H9 (cell line): Measurements from ENCODE around the gene HAPLN2. TPM values are rescaled to one million over a fixed set of nuclear protein-coding genes. Genes with fewer than 3 reads are reported as not detected.

Experiments
- DNase-seq: peaks from one replicate; pipeline ENCODE4 v3.0.0-alpha.2; 2017
- H2AFZ ChIP-seq: one replicate; pipeline ENCODE4 v1.6.1; 2013; ENCODE audit warnings: mild to moderate bottlenecking, low read length, control low read depth, moderate library complexity
- H2AK5ac ChIP-seq: 2 replicates; pipeline ENCODE4 v1.6.1; 2013; ENCODE audit warnings: low read length, control low read depth, mixed read lengths; ENCODE audit not compliant: insufficient read length
- H2BK120ac ChIP-seq: one replicate; pipeline ENCODE4 v1.6.1; 2013; ENCODE audit warnings: low read depth, mild to moderate bottlenecking, low read length, control low read depth, inconsistent platforms; ENCODE audit not compliant: poor library complexity, severe bottlenecking
- H2BK12ac ChIP-seq: 2 replicates; pipeline ENCODE4 v1.6.1; 2013; ENCODE audit warnings: low read length, control low read depth, mixed read lengths, low read depth; ENCODE audit not compliant: insufficient read length
- H2BK15ac ChIP-seq: 2 replicates; pipeline ENCODE4 v1.6.1; 2013; ENCODE audit warnings: low read depth, low read length, control low read depth
- H2BK20ac ChIP-seq: one replicate; pipeline ENCODE4 v1.6.1; 2013; ENCODE audit warnings: low read depth, mild to moderate bottlenecking, low read length, control low read depth, inconsistent platforms; ENCODE audit not compliant: poor library complexity, severe bottlenecking
- H2BK5ac ChIP-seq: 2 replicates; pipeline ENCODE4 v1.6.1; 2013; ENCODE audit warnings: low read length, control low read depth, mixed read lengths; ENCODE audit not compliant: insufficient read length
- H3K14ac ChIP-seq: 2 replicates; pipeline ENCODE4 v1.6.1; 2013; ENCODE audit warnings: low read length, control low read depth; ENCODE audit not compliant: insufficient read depth
- H3K18ac ChIP-seq: 2 replicates; pipeline ENCODE4 v1.6.1; 2013; ENCODE audit warnings: low read depth, mild to moderate bottlenecking, mixed read lengths, low read length, control low read depth; ENCODE audit not compliant: insufficient read length
- H3K23ac ChIP-seq: 2 replicates; pipeline ENCODE4 v1.6.1; 2013; ENCODE audit warnings: low read length, control low read depth, mixed read lengths, low read depth; ENCODE audit not compliant: insufficient read length
- H3K23me2 ChIP-seq: 2 replicates; pipeline ENCODE4 v1.6.1; 2013; ENCODE audit warnings: low read depth, mild to moderate bottlenecking, mixed read lengths, low read length, control low read depth; ENCODE audit not compliant: insufficient read length, poor library complexity, severe bottlenecking
- H3K27ac ChIP-seq: 2 replicates; pipeline ENCODE4 v1.5.1; 2013; ENCODE audit warnings: low read length, control low read depth, mixed read lengths, low read depth; ENCODE audit not compliant: insufficient read length
- H3K27me3 ChIP-seq: 2 replicates; pipeline ENCODE4 v1.6.1; 2013; ENCODE audit warnings: low read length, control low read depth, inconsistent platforms; ENCODE audit not compliant: insufficient read depth
- H3K4ac ChIP-seq: 2 replicates; pipeline ENCODE4 v1.6.1; 2013; ENCODE audit warnings: low read depth, mild to moderate bottlenecking, control low read depth, inconsistent platforms, low read length, moderate library complexity
- H3K4me1 ChIP-seq: 2 replicates; pipeline ENCODE4 v1.6.1; 2013; ENCODE audit warnings: low read length, control low read depth, inconsistent platforms; ENCODE audit not compliant: insufficient read depth
- H3K4me2 ChIP-seq: 2 replicates; pipeline ENCODE4 v1.6.1; 2013; ENCODE audit warnings: low read length, control low read depth, mixed read lengths; ENCODE audit not compliant: insufficient read length, insufficient read depth
- H3K56ac ChIP-seq: 2 replicates; pipeline ENCODE4 v1.6.1; 2013; ENCODE audit warnings: low read depth, mild to moderate bottlenecking, mixed read lengths, low read length, control low read depth; ENCODE audit not compliant: insufficient read length
- H3K79me1 ChIP-seq: 2 replicates; pipeline ENCODE4 v1.6.1; 2013; ENCODE audit warnings: low read depth, mild to moderate bottlenecking, moderate library complexity, low read length, control low read depth, inconsistent platforms; ENCODE audit not compliant: insufficient read depth, poor library complexity, severe bottlenecking
- H3K79me2 ChIP-seq: 2 replicates; pipeline ENCODE4 v1.6.1; 2013; ENCODE audit warnings: low read length, control low read depth, inconsistent platforms; ENCODE audit not compliant: insufficient read depth
- H3K9ac ChIP-seq: 2 replicates; pipeline ENCODE4 v1.6.1; 2013; ENCODE audit warnings: low read length, control low read depth, mixed read lengths; ENCODE audit not compliant: insufficient read length; ENCODE audit errors: extremely low read depth
- H3K9me3 ChIP-seq: one replicate; pipeline ENCODE4 v1.6.1; 2013; ENCODE audit warnings: low read depth, low read length, inconsistent platforms; ENCODE audit not compliant: control insufficient read depth
- H3T11ph ChIP-seq: one replicate; pipeline ENCODE4 v1.6.1; 2013; ENCODE audit warnings: mild to moderate bottlenecking, low read length, control low read depth, inconsistent platforms
- H4K20me1 ChIP-seq: one replicate; pipeline ENCODE4 v1.6.1; 2013; ENCODE audit not compliant: control insufficient read depth, insufficient read length, insufficient read depth
- H4K5ac ChIP-seq: 2 replicates; pipeline ENCODE4 v1.6.1; 2013; ENCODE audit warnings: low read depth, mild to moderate bottlenecking, mixed read lengths, low read length, control low read depth; ENCODE audit not compliant: insufficient read length
- H4K8ac ChIP-seq: replicated peaks from 2 replicates; pipeline ENCODE4 v1.6.1; 2013; ENCODE audit warnings: low read length, control low read depth, mixed read lengths, low read depth; ENCODE audit not compliant: insufficient read length
- H4K91ac ChIP-seq: 2 replicates; pipeline ENCODE4 v1.6.1; 2013; ENCODE audit warnings: low read depth, mild to moderate bottlenecking, moderate library complexity, mixed read lengths, low read length, control low read depth; ENCODE audit not compliant: insufficient read length
- H3K27ac Mint-ChIP-seq, 3 experiments: 2 replicates in 2 of 3; 3 replicates in 1 of 3; pipeline ENCODE4 v1.8.0; 2020 to 2021; ENCODE audit warnings: mixed read lengths in 3 of 3, mild to moderate bottlenecking in 1 of 3, moderate library complexity in 1 of 3
- H3K27me3 Mint-ChIP-seq: 2 replicates; pipeline ENCODE4 v1.8.0; 2021; ENCODE audit warnings: low read depth, mild to moderate bottlenecking, moderate library complexity, mixed read lengths
- H3K36me3 Mint-ChIP-seq, 3 experiments: 2 replicates in 2 of 3; 3 replicates in 1 of 3; pipeline ENCODE4 v1.8.0; 2020 to 2021; ENCODE audit warnings: low read depth in 3 of 3, mixed read lengths in 3 of 3; ENCODE audit not compliant: insufficient read depth in 1 of 3
- H3K4me1 Mint-ChIP-seq, 2 experiments: 2 replicates each; pipeline ENCODE4 v1.8.0; 2020; ENCODE audit warnings: mixed read lengths in 2 of 2
- H3K4me3 Mint-ChIP-seq, 2 experiments: 2 replicates in 1 of 2; 3 replicates in 1 of 2; pipeline ENCODE4 v1.8.0; 2020 to 2021; ENCODE audit warnings: mild to moderate bottlenecking in 2 of 2, mixed read lengths in 2 of 2, moderate library complexity in 1 of 2
- H3K9me3 Mint-ChIP-seq, 2 experiments: 2 replicates in 1 of 2; 3 replicates in 1 of 2; pipeline ENCODE4 v1.8.0; 2020; ENCODE audit warnings: mild to moderate bottlenecking in 2 of 2, mixed read lengths in 2 of 2, moderate library complexity in 1 of 2
- CTCF ChIP-seq: fragments of 200-600 bp; sonication (generic); conservative IDR thresholded peaks from 3 replicates; pipeline ENCODE4 v1.8.0; 2021; ENCODE audit warnings: antibody characterized with exemption, mild to moderate bottlenecking
- WGBS: extraction: QIAGEN DNeasy Blood & Tissue Kit; methylation state at CpG from one replicate; pipeline ENCODE4 v1.1.7; 2013; ENCODE audit warnings: missing lambda C conversion rate, low lambda C conversion rate, mixed read lengths; ENCODE audit not compliant: insufficient read length; ENCODE audit errors: extremely low coverage; 5-methylcytosine and 5-hydroxymethylcytosine counted together
- total RNA-seq: library from RNA; stranded (reverse); gene quantifications from 2 replicates; pipeline ENCODE4 v1.2.1, GENCODE V29; 2021

HAPLN2 gene
- total RNA-seq, 1 experiment from 2014 or later: 0.46 TPM

GRCh38 chr1:156600733-156601121 lies 18.5 kb upstream of the HAPLN2 start:
- H3K23ac ChIP-seq: no peak overlapping the region
- peaks cover 4% of the 10 kb centered on the region for H3K23me2 ChIP-seq
- H2BK5ac ChIP-seq: no peak overlapping the region
- no peaks in the 10 kb centered on the region for H3K27me3 ChIP-seq
- H4K91ac ChIP-seq: no peak overlapping the region
- no peak overlapping the region for H2AK5ac ChIP-seq
- H3K18ac ChIP-seq: no peak overlapping the region
- H3K79me1 ChIP-seq: no peaks in the 10 kb centered on the region
- no peak overlapping the region for H4K8ac ChIP-seq
- Mint-ChIP-seq H3K27ac (peak overlapping the region; percentile 98 to 99 (median 98)), H3K27me3 (peaks cover 2% of the 10 kb centered on the region; the same call in 1 of the 2 replicates), H3K36me3 (peaks cover 17 to 40% (median 32%) of the 10 kb centered on the region in 3 experiments; a peak in 6 of 7 replicates), H3K9me3 (no peaks in the 10 kb centered on the region; a peak in 2 of 5 replicates), H3K4me1 (peaks cover 15 to 23% of the 10 kb centered on the region in 2 experiments), H3K4me3 (peak overlapping the region; percentile 91 to 100)
- H3K4me1 ChIP-seq: no peaks in the 10 kb centered on the region; the same call in 1 of the 2 replicates
- H2BK12ac ChIP-seq: no peak overlapping the region
- H3K4me2 ChIP-seq: peak overlapping the region; percentile 53
- no peak for DNase-seq
- H4K20me1 ChIP-seq: no peaks in the 10 kb centered on the region
- H3K56ac ChIP-seq: no peak overlapping the region
- no peaks in the 10 kb centered on the region; the same call in 1 of the 2 replicates for H3K79me2 ChIP-seq
- no peak overlapping the region for H3K27ac ChIP-seq
- H3T11ph ChIP-seq: no peak overlapping the region
- no peak overlapping the region for H3K14ac ChIP-seq
- WGBS: no CpG with 5 or more reads among the region's 13 CpGs
- no peak for TF ChIP-seq CTCF
- H2AFZ ChIP-seq: no peak overlapping the region
- no peak overlapping the region for H2BK120ac ChIP-seq
- no peak overlapping the region for H2BK15ac ChIP-seq
- H4K5ac ChIP-seq: no peak overlapping the region
- H3K4ac ChIP-seq: no peak overlapping the region
- peak overlapping the region; percentile 79 for H3K9ac ChIP-seq
- no peaks in the 10 kb centered on the region for H3K9me3 ChIP-seq
- no peak overlapping the region for H2BK20ac ChIP-seq
